HG03108 (cell line): ENCODE results near the gene ZSCAN26.
A peak's percentile ranks its signal among the peaks of the same experiment; 100 is the strongest.
"Not testable (repeated sequence)": the region's sequence is repeated elsewhere in the genome, so short reads cannot be mapped to it uniquely, and the experiment has no call there.

Source experiments
- ATAC-seq: cut with Tn5 transposase; IDR thresholded peaks from one replicate; pipeline ENCODE4 v1.9.1; 2021; ENCODE audit warnings: moderate library complexity; ENCODE audit not compliant: unreplicated experiment

The ZSCAN26 gene

GRCh38 chr6:28254121-28254519, 12.8 kb upstream of the ZSCAN26 start:
- no peak for ATAC-seq

GRCh38 chr6:28257042-28257441, 9.9 kb upstream of the ZSCAN26 start:
- ATAC-seq: no peak

- ATAC-seq: no peak
These were observed 7.8 kb upstream of the ZSCAN26 start, which contains the start of gene NKAPL for GRCh38 chr6:28258877-28259777. Gene NKAPL (plus strand): TSS chr6:28259297. CDS start chr6:28259372, 75 bp downstream.

GRCh38 chr6:28263922-28264321, 3.0 kb upstream of the ZSCAN26 start:
- no peak for ATAC-seq

- ATAC-seq: no peak
These were observed 2.0 kb upstream of the ZSCAN26 start for GRCh38 chr6:28264834-28265401.

GRCh38 chr6:28266563-28266961, 381 bp upstream of the ZSCAN26 start:
- ATAC-seq: no peak

GRCh38 chr6:28267695-28268059, 734 bp downstream of the ZSCAN26 start:
- ATAC-seq: no peak

- ATAC-seq: no peak
These were observed 2.5 kb downstream of the ZSCAN26 start for GRCh38 chr6:28269492-28269891.

- ATAC-seq: no peak
These were observed 7.9 kb downstream of the ZSCAN26 start for GRCh38 chr6:28274888-28275287.

GRCh38 chr6:28277746-28278145, 10.8 kb downstream of the ZSCAN26 start:
- ATAC-seq: no peak

GRCh38 chr6:28280595-28281287, 13.8 kb downstream of the ZSCAN26 start:
- ATAC-seq: no peak

- peak; percentile 72 for ATAC-seq
These were observed 14.5 kb downstream of the ZSCAN26 start, which contains the start of gene PGBD1 for GRCh38 chr6:28281288-28282064. Gene PGBD1 (plus strand): TSS chr6:28281572. CDS start chr6:28283814, 2,242 bp downstream.

- ATAC-seq: no peak
These were observed 16.0 kb downstream of the ZSCAN26 start for GRCh38 chr6:28282926-28283325.

- no peak for ATAC-seq
These were observed 24.6 kb downstream of the ZSCAN26 start for GRCh38 chr6:28291573-28291972.

GRCh38 chr6:28295326-28295725, 28.4 kb downstream of the ZSCAN26 start:
- ATAC-seq: no peak

- ATAC-seq: no peak
These were observed 29.6 kb downstream of the ZSCAN26 start for GRCh38 chr6:28296520-28297060.

- peak; percentile 86 for ATAC-seq
These were observed 36.6 kb downstream of the ZSCAN26 start for GRCh38 chr6:28303570-28303969.

GRCh38 chr6:28306363-28306762, 39.4 kb downstream of the ZSCAN26 start:
- not testable (repeated sequence) for ATAC-seq

- no peak for ATAC-seq
These were observed 44.3 kb downstream of the ZSCAN26 start for GRCh38 chr6:28311139-28311823.

GRCh38 chr6:28312939-28313338, 46.0 kb downstream of the ZSCAN26 start:
- no peak for ATAC-seq
